WERI-Rb-1 (cell line): ENCODE data around the gene NEURL1.

Experiments
- DNase-seq: peaks from one replicate; pipeline ENCODE4 v3.0.0-alpha.2; 2020
- H3K27ac ChIP-seq: fragments of 250-450 bp; sonication (Bioruptor Pico); 2 replicates; pipeline ENCODE4 v1.5.1; 2020; ENCODE audit warnings: mild to moderate bottlenecking, moderate library complexity
- H3K27me3 ChIP-seq: fragments of 250-450 bp; sonication (Bioruptor Pico); 2 replicates; pipeline ENCODE4 v1.5.1; 2021; ENCODE audit warnings: mild to moderate bottlenecking, low read depth, moderate library complexity; ENCODE audit not compliant: insufficient read depth, severe bottlenecking
- H3K36me3 ChIP-seq: fragments of 250-450 bp; sonication (Bioruptor Pico); 2 replicates; pipeline ENCODE4 v1.5.1; 2020; ENCODE audit warnings: mild to moderate bottlenecking, moderate library complexity
- H3K4me3 ChIP-seq: 2 replicates; pipeline ENCODE4 v1.5.1; 2011; ENCODE audit warnings: low read depth, mild to moderate bottlenecking, control low read depth, low read length
- H3K9me3 ChIP-seq: fragments of 250-450 bp; sonication (Bioruptor Pico); 2 replicates; pipeline ENCODE4 v1.5.1; 2021; ENCODE audit warnings: mild to moderate bottlenecking, moderate library complexity; ENCODE audit not compliant: severe bottlenecking
- TF ChIP-seq, protein P1 (sequence below): IDR thresholded peaks from 2 replicates; pipeline ENCODE4 v1.5.1; 2011; ENCODE audit warnings: low read depth, mild to moderate bottlenecking, control low read depth, inconsistent platforms, low read length

The NEURL1 gene

DNA sequence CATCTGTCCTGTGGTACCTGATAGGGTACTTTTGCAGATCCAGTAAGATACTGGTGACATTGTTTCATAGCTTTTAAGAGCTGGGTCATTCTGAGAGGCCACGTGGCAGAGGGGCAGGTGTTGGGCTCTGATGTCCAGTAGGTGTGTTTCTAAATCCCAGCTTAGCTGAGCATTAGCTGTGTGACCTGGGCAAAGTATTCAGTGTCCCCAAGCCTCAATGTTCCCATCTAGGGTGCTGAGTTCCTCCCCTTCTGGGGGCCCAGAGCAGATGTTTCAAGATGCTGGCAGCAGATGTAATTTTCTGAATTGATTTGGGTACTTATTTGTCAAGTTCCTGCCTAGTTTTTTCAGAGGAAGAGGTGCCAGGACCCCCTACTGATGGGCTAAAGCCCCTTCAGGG lies 52.9 kb downstream of the NEURL1 start:
- TF ChIP-seq, protein P1, sequence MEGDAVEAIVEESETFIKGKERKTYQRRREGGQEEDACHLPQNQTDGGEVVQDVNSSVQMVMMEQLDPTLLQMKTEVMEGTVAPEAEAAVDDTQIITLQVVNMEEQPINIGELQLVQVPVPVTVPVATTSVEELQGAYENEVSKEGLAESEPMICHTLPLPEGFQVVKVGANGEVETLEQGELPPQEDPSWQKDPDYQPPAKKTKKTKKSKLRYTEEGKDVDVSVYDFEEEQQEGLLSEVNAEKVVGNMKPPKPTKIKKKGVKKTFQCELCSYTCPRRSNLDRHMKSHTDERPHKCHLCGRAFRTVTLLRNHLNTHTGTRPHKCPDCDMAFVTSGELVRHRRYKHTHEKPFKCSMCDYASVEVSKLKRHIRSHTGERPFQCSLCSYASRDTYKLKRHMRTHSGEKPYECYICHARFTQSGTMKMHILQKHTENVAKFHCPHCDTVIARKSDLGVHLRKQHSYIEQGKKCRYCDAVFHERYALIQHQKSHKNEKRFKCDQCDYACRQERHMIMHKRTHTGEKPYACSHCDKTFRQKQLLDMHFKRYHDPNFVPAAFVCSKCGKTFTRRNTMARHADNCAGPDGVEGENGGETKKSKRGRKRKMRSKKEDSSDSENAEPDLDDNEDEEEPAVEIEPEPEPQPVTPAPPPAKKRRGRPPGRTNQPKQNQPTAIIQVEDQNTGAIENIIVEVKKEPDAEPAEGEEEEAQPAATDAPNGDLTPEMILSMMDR, result no peak
- Histone ChIP-seq H3K27me3 (no peaks in the 10 kb centered on the region), H3K27ac (peak overlapping the region; percentile 71), H3K4me3 (no peak overlapping the region), H3K36me3 (no peaks in the 10 kb centered on the region), H3K9me3 (no peaks in the 10 kb centered on the region)
- peak; percentile 69 for DNase-seq

DNA sequence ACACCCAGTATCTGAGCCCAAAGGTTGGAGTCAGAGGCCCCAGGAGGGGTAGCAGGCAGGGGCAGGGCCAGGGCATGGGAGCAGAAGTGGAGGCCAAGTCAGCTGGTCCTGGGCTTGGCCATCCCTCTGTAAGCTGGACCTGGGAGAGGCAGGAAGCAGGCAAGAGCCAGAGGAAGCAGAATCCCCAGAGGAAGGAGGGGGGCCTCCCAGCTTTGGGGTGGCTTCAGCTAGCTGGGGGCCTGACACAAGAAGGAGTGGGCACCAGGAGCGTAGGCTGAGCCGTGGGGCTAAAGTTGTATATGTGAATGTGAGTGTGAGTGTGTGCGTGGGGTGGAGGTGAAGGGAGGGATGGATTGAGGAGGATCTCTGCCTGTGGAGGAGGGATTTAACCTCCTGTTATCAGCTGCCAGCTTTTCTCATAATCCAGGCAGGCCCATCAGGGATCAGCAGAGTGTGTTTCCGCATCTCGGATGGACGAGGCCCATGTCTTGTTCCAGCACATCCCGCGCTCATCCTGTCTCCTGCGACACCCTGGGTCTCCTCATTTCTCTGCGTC lies 54.0 kb downstream of the NEURL1 start:
- no peaks in the 10 kb centered on the region for H3K36me3 ChIP-seq
- DNase-seq, result peak; percentile 89
- no peaks in the 10 kb centered on the region for H3K27me3 ChIP-seq
- peak overlapping the region; percentile 71 for H3K27ac ChIP-seq
- no peaks in the 10 kb centered on the region for H3K9me3 ChIP-seq
- H3K4me3 ChIP-seq, result no peak overlapping the region
- TF ChIP-seq, protein P1, result peak; percentile 6; the same call in 1 of the 2 replicates

DNA sequence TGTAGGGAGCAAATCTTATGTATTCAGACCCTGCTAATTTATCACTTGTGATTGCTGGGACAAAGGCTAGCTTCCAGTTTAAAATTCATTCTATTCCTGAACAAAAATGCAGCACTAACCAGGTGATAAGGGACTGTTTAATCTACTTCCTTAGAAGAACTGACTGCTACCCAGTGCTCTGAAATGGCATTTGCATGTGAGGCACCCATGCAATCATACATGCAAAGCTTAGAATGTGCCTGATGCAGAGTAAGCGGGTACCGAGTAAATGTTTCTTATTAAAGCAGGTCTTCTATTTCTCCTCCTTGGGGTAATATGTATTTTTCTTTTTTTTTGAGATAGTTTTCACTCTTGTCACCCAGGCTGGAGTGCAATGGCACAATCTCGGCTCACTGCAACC lies 54.5 kb downstream of the NEURL1 start:
- Histone ChIP-seq H3K27me3 (no peaks in the 10 kb centered on the region), H3K9me3 (no peaks in the 10 kb centered on the region), H3K27ac (peak overlapping the region; percentile 71), H3K4me3 (no peak overlapping the region), H3K36me3 (no peaks in the 10 kb centered on the region)
- TF ChIP-seq, protein P1, result no peak
- DNase-seq, result no peak

DNA sequence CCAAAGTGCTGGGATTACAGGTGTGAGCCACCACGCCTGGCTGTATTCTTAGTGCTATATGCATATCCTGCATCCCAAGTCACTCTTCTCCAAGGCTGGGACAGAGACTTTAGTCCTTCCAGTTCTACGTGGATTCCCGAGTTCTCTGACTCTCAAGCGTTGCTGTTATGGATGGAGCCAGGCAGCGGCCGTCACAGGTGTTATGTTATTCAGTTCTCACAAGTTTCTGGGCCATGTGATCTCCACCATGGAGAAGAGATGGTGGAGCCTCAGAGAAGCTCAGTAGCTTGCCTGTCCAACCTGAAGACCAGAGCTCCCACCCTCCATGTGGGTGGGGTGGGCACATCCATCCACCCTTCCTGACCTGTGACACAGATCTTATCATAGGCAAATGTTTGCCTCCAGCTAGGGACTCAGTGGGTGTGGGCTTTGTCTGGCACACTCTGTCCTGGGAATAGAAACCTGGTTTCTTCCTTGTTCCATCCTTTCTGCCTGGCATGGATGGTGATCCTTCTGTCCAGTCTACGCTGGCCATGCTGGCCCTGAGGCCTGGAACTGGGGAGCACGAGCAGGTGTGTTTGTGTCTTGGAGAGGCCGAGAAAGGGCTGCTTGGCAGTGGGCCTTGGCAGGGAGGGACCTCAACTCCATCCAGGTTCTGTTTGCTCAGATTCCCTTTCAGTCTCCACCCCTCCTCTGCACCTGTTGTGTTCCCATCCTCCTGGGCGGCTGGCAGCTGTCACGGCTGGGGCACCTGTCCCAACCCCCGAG lies 55.3 kb downstream of the NEURL1 start:
- TF ChIP-seq, protein P1, result no peak
- Histone ChIP-seq H3K27ac (peak overlapping the region; percentile 71), H3K36me3 (no peaks in the 10 kb centered on the region)

DNA sequence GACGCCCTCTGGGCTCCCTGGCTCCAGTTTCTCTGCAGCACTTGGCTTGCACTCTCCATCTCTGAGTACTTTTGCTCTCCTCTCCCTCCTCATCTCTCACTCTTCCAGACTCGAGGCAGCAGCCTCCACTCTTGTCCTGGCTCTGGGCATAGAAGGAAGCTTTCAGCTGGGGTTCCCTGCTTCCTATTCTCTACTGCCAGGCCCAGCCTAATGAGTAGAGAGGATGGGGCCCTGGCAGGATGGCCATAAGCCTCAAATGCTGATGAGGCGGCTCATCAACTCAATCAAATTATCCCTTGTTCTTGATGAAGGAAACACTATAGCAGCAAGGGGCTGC lies 55.8 kb downstream of the NEURL1 start:
- Histone ChIP-seq H3K36me3 (no peaks in the 10 kb centered on the region), H3K4me3 (no peak overlapping the region), H3K9me3 (no peaks in the 10 kb centered on the region), H3K27ac (no peak overlapping the region), H3K27me3 (no peaks in the 10 kb centered on the region)
- TF ChIP-seq, protein P1, result no peak
- DNase-seq, result no peak

More for the DNA sequence above, 55.3 kb downstream of the NEURL1 start:
- Histone ChIP-seq H3K4me3 (no peak overlapping the region), H3K9me3 (no peaks in the 10 kb centered on the region), H3K27me3 (no peaks in the 10 kb centered on the region)
- DNase-seq, result no peak
